Karpas-422 (cell line): ENCODE data around the gene PTPRK. TPM values are rescaled to one million over a fixed set of nuclear protein-coding genes. Genes with fewer than 3 reads are reported as not detected.

Experiments
- DNase-seq: peaks from one replicate; pipeline ENCODE4 v3.0.0-alpha.2; 2015
- H2AFZ ChIP-seq: fragments of 200-600 bp; sonication (generic); 2 replicates; pipeline ENCODE4 v1.6.1; 2014; ENCODE audit warnings: antibody characterized with exemption, low read length, mixed read lengths
- H3K27ac ChIP-seq: fragments of 200-600 bp; sonication (generic); 2 replicates; pipeline ENCODE4 v1.5.1; 2014; ENCODE audit warnings: mild to moderate bottlenecking, low read length, moderate library complexity
- H3K27me3 ChIP-seq: fragments of 200-600 bp; sonication (generic); 2 replicates; pipeline ENCODE4 v1.6.1; 2014; ENCODE audit warnings: low read length, mixed read lengths
- H3K36me3 ChIP-seq: fragments of 200-600 bp; sonication (generic); 2 replicates; pipeline ENCODE4 v1.6.1; 2014; ENCODE audit warnings: low read length, mixed read lengths; ENCODE audit not compliant: insufficient read depth
- H3K4me1 ChIP-seq: fragments of 200-600 bp; sonication (generic); 2 replicates; pipeline ENCODE4 v1.6.1; 2014; ENCODE audit warnings: mild to moderate bottlenecking, low read length, mixed read lengths
- H3K4me2 ChIP-seq: fragments of 200-600 bp; sonication (generic); 2 replicates; pipeline ENCODE4 v1.6.1; 2014; ENCODE audit warnings: low read length, low read depth, mild to moderate bottlenecking; ENCODE audit not compliant: poor library complexity, severe bottlenecking
- H3K4me3 ChIP-seq: fragments of 200-600 bp; sonication (generic); 2 replicates; pipeline ENCODE4 v1.5.1; 2014; ENCODE audit warnings: mild to moderate bottlenecking, antibody characterized with exemption, low read length, mixed read lengths
- H3K79me2 ChIP-seq: fragments of 200-600 bp; sonication (generic); 2 replicates; pipeline ENCODE4 v1.6.1; 2014; ENCODE audit warnings: mild to moderate bottlenecking, low read length, mixed read lengths
- H3K9ac ChIP-seq: fragments of 200-600 bp; sonication (generic); 2 replicates; pipeline ENCODE4 v1.6.0; 2014; ENCODE audit warnings: low read length
- H3K9me2 ChIP-seq: fragments of 200-600 bp; sonication (generic), shearing (Covaris generic); replicated peaks from 2 replicates; pipeline ENCODE4 v1.6.0; 2014; ENCODE audit warnings: mild to moderate bottlenecking, low read length, moderate library complexity; ENCODE audit not compliant: insufficient read depth
- H3K9me3 ChIP-seq: fragments of 300-700, 200-600 bp; sonication (generic); 2 replicates; pipeline ENCODE4 v1.6.1; 2014; ENCODE audit warnings: low read length, mixed read lengths
- H4K20me1 ChIP-seq: fragments of 200-600 bp; sonication (generic); 2 replicates; pipeline ENCODE4 v1.6.1; 2014; ENCODE audit warnings: mild to moderate bottlenecking, antibody characterized with exemption, low read length, low read depth; ENCODE audit not compliant: insufficient read depth
- total RNA-seq: library from RNA; depleted of rRNA; stranded (reverse); fragments of >200 nt; shearing (Covaris generic); gene quantifications from 2 replicates; pipeline ENCODE4 v1.2.3, GENCODE V29; 2014; ENCODE audit warnings: low replicate concordance

PTPRK gene
- total RNA-seq, 1 experiment from 2014 or later: 0.04 TPM

DNA sequence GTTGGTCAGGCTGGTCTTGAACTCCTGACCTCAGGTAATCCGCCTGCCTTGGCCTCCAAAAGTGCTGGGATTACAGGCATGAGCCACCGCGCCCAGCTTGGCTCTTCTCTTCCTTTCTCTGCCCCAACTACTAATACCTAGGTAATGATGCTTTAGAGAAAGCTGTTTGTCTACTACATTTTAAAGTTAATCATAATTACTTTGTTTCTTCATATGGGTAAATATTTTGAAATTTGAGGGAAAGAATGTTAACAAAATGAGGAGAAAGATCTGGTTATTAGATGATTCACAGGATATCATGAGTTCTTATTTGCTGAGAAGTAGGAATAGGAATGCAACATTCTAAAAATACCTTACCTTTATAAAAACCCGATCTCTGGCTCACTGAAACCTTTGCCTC lies 18.4 kb upstream of the PTPRK start:
- H3K27ac ChIP-seq: no peak overlapping the region
- H3K4me3 ChIP-seq: no peak overlapping the region
- H3K9ac ChIP-seq: no peak overlapping the region
- H3K9me3 ChIP-seq: peaks cover 10% of the 10 kb centered on the region; the same call in 1 of the 2 replicates
- H3K79me2 ChIP-seq: no peaks in the 10 kb centered on the region
- no peak for DNase-seq
- H3K9me2 ChIP-seq: no peaks in the 10 kb centered on the region
- H3K36me3 ChIP-seq: no peaks in the 10 kb centered on the region
- H4K20me1 ChIP-seq: no peaks in the 10 kb centered on the region
- no peaks in the 10 kb centered on the region for H3K4me1 ChIP-seq
- H2AFZ ChIP-seq: no peak overlapping the region
- H3K4me2 ChIP-seq: no peak overlapping the region
- no peaks in the 10 kb centered on the region for H3K27me3 ChIP-seq

DNA sequence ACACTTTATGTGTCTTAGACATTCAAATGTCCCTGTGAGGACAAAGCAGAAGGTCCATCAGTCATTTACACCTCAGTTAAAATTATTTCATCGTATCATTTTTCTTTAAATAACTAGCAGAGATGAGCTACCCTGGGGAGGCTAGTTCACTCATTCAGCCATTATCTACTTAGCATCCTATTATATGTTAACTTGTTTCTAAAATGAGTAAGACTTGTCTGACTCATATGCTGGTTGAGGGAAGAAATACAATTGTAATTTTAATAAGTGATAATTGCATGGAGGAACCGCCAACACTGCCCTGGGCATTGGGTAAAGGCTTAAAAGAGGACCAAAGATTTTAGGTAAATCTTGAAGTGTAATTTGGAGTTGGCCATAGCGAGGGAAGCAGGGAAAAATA lies 12.4 kb upstream of the PTPRK start:
- no peaks in the 10 kb centered on the region for H4K20me1 ChIP-seq
- H3K9ac ChIP-seq: no peak overlapping the region
- H3K27me3 ChIP-seq: no peaks in the 10 kb centered on the region
- H3K9me3 ChIP-seq: peaks cover 15% of the 10 kb centered on the region
- no peak overlapping the region for H2AFZ ChIP-seq
- H3K36me3 ChIP-seq: no peaks in the 10 kb centered on the region
- no peaks in the 10 kb centered on the region for H3K9me2 ChIP-seq
- no peak overlapping the region for H3K27ac ChIP-seq
- H3K4me1 ChIP-seq: no peaks in the 10 kb centered on the region
- H3K4me2 ChIP-seq: no peak overlapping the region
- no peak for DNase-seq
- H3K4me3 ChIP-seq: no peak overlapping the region
- no peaks in the 10 kb centered on the region for H3K79me2 ChIP-seq

DNA sequence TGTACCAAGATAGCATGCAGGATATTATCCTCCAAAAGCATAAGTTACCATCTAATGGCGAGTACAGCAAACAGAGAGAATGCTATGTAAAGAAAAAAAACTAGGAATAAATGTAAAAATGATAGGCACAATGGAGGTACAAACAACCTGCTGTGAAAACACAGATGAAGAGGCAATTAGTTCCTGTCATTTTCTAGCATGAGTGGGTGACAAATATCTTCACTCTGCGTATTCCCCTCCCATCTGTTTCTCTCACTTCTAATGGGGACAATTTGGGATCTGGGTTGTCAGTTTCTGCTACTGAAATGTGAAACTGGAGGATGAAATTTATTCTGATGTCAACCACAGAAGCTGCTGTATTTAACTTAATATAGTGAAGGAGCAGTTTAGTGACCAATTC lies 11.7 kb upstream of the PTPRK start:
- no peaks in the 10 kb centered on the region for H3K79me2 ChIP-seq
- no peaks in the 10 kb centered on the region for H3K36me3 ChIP-seq
- H3K9me2 ChIP-seq: no peaks in the 10 kb centered on the region
- DNase-seq: no peak
- H3K9me3 ChIP-seq: peaks cover 18% of the 10 kb centered on the region
- H3K9ac ChIP-seq: no peak overlapping the region
- no peak overlapping the region for H3K4me3 ChIP-seq
- no peaks in the 10 kb centered on the region for H4K20me1 ChIP-seq
- H2AFZ ChIP-seq: no peak overlapping the region
- no peaks in the 10 kb centered on the region for H3K4me1 ChIP-seq
- no peak overlapping the region for H3K27ac ChIP-seq
- no peaks in the 10 kb centered on the region for H3K27me3 ChIP-seq
- no peak overlapping the region for H3K4me2 ChIP-seq

DNA sequence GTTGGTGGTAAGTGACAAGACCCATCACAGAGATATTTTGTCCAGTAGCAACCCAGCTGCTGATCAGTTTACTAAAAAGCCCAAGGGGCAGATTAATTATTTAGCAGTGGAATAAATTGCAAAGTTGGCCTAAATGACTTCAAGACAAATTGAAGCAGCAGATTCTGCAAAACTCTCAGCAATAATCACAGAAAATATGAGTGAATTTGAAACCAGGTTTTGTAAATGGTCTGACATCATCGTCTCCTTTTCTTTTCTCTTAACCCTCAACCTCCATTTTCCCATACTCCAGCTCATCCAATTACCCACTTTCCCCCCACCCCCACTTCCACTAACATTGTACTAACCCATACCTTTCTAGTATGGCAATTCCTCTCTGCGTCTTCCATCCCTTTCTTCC lies 11.3 kb upstream of the PTPRK start:
- Histone ChIP-seq H2AFZ (no peak overlapping the region), H4K20me1 (no peaks in the 10 kb centered on the region), H3K9me2 (no peaks in the 10 kb centered on the region), H3K9me3 (peaks cover 19% of the 10 kb centered on the region), H3K4me2 (no peak overlapping the region), H3K79me2 (no peaks in the 10 kb centered on the region), H3K36me3 (no peaks in the 10 kb centered on the region), H3K4me3 (no peak overlapping the region), H3K27me3 (no peaks in the 10 kb centered on the region), H3K9ac (no peak overlapping the region), H3K27ac (no peak overlapping the region), H3K4me1 (no peaks in the 10 kb centered on the region)
- DNase-seq: no peak

DNA sequence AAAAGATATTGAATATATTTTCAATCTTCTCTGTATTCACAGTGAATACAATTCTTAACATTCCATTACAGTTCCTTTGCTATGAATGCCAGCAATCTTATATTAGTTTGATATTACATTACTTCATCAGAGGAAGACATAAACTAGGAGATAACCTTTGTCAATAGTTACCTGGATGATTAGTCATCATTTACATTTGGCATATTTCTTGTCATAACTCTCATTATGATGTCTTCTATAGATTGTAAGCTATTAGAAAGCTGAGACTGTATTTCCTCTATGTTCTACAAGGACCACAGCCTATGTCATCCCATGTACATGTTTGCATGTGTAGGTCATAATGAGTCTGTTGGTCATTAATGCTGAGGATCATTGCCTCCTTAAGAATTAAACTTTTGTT lies 7.8 kb upstream of the PTPRK start:
- H3K4me2 ChIP-seq: no peak overlapping the region
- H3K9me3 ChIP-seq: peaks cover 18% of the 10 kb centered on the region
- H3K4me1 ChIP-seq: no peaks in the 10 kb centered on the region
- no peak overlapping the region for H3K4me3 ChIP-seq
- no peak for DNase-seq
- no peak overlapping the region for H3K9ac ChIP-seq
- H3K27me3 ChIP-seq: no peaks in the 10 kb centered on the region
- no peaks in the 10 kb centered on the region for H3K36me3 ChIP-seq
- no peaks in the 10 kb centered on the region for H4K20me1 ChIP-seq
- no peaks in the 10 kb centered on the region for H3K9me2 ChIP-seq
- no peaks in the 10 kb centered on the region for H3K79me2 ChIP-seq
- H3K27ac ChIP-seq: no peak overlapping the region
- no peak overlapping the region for H2AFZ ChIP-seq

DNA sequence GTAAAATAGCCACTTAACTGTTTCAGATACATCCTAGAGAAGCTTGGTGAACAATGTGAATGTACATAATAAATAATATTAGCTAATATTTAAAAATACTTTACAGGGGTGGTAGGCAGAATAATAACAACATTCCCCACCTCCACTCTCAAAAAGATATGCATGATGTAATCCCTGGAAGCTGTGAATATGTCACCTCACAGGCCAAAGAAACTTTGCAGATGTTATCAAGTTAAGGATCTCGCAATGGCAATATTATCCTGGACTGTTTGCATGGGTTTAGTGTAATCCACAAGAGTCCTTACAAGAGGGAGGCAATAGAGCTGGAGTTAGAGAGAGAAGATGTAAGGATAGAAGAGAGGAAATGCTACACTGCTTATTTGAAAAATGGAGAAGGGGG lies 7.0 kb upstream of the PTPRK start:
- Histone ChIP-seq H3K79me2 (no peaks in the 10 kb centered on the region), H3K9ac (no peak overlapping the region), H3K4me3 (no peak overlapping the region), H3K4me1 (no peaks in the 10 kb centered on the region), H3K27ac (no peak overlapping the region), H3K4me2 (no peak overlapping the region), H3K36me3 (no peaks in the 10 kb centered on the region), H3K27me3 (no peaks in the 10 kb centered on the region), H2AFZ (no peak overlapping the region), H3K9me2 (no peaks in the 10 kb centered on the region), H4K20me1 (no peaks in the 10 kb centered on the region), H3K9me3 (peaks cover 13% of the 10 kb centered on the region)
- no peak for DNase-seq

DNA sequence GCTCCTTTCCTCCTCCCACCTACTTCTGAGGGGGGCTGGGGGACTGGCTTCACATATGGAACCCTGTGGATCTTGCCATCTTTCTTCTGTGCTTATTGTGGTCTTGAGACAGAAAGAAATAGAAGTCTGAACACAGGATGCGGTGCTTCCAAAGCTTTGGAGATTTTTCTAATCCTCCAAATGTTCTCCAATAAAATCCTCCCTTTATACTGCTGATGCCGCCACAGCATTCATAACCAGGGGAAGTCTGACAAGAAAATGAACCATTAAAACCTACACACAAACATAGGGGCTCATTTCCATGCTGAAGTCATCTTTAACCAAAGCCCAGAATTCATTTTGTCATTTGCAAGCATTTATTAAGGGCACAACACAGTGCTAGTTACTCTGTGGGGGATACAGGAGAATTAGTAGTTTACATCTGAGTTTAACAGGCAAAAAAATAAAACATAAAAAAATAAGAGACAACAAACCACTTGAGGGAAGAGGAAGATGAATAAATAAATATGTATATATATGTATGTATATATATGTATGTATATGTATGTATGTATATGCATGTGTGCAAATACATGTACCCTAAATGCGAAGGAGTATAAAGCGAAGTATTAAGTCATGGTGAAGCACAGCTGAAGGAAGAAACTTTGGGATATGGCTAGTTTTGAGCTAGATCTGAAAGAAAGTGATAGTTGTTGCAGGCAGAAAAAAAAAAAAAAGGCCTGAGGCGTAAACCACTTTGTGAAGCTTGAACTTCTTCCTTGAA lies 5.9 kb upstream of the PTPRK start:
- Histone ChIP-seq H2AFZ (no peak overlapping the region), H3K79me2 (no peaks in the 10 kb centered on the region), H4K20me1 (no peaks in the 10 kb centered on the region), H3K4me1 (no peaks in the 10 kb centered on the region), H3K27ac (no peak overlapping the region), H3K4me3 (no peak overlapping the region), H3K9ac (no peak overlapping the region), H3K9me3 (peaks cover 13% of the 10 kb centered on the region), H3K27me3 (no peaks in the 10 kb centered on the region), H3K9me2 (no peaks in the 10 kb centered on the region), H3K4me2 (no peak overlapping the region), H3K36me3 (no peaks in the 10 kb centered on the region)
- DNase-seq: no peak

DNA sequence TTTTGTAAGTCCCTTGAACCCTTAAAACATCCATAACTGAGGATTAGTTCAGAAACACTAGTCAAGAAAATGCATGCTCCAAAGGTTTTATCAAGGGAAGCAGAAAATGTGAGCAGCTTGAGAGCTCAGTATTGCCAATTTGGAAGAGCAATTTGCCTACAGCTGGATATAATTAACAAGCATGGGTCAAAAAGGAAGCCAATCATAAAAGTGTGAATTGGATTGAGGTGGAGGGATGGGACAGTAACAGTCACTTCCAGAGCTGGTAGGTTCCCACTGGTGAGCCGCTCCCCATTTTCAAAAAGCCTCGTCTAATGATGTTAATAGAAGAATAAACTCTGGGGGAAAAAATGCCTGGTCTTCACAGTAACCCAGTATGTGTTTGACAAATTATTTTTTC lies 5.0 kb upstream of the PTPRK start:
- Histone ChIP-seq H3K27ac (no peak overlapping the region), H3K9me2 (no peaks in the 10 kb centered on the region), H3K9ac (no peak overlapping the region), H3K79me2 (no peaks in the 10 kb centered on the region), H3K4me2 (no peak overlapping the region), H3K9me3 (peaks cover 10% of the 10 kb centered on the region), H3K4me3 (no peak overlapping the region), H3K36me3 (no peaks in the 10 kb centered on the region), H2AFZ (no peak overlapping the region), H3K4me1 (no peaks in the 10 kb centered on the region), H4K20me1 (no peaks in the 10 kb centered on the region), H3K27me3 (no peaks in the 10 kb centered on the region)
- DNase-seq: no peak
